HG02884 (cell line): ENCODE results near the gene ARL2BP.

ENCODE experiments used
- ATAC-seq: cut with Tn5 transposase; IDR thresholded peaks from one replicate; pipeline ENCODE4 v1.9.1; 2021; ENCODE audit warnings: mild to moderate bottlenecking, moderate library complexity; ENCODE audit not compliant: unreplicated experiment

Gene ARL2BP

DNA sequence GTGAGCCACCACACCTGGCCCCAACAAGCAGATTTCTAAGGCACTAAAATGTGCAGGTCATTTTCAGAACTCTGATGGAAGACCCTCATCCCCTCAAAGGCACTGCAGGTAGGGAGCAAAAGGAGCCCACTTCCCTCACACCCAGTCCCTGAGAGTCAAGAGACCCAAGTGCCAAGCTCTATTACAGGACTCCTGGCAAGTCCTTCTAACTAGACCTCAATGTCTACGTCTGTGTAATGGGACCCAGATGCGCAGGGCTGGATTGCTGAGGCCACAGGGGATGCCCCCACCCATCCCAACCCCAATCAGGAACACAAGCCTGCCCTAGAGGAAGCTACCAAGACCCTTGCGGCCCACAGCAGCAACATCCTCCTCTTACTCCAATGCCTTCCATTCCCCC is 36.7 kb downstream of the ARL2BP start:
- no peak for ATAC-seq

DNA sequence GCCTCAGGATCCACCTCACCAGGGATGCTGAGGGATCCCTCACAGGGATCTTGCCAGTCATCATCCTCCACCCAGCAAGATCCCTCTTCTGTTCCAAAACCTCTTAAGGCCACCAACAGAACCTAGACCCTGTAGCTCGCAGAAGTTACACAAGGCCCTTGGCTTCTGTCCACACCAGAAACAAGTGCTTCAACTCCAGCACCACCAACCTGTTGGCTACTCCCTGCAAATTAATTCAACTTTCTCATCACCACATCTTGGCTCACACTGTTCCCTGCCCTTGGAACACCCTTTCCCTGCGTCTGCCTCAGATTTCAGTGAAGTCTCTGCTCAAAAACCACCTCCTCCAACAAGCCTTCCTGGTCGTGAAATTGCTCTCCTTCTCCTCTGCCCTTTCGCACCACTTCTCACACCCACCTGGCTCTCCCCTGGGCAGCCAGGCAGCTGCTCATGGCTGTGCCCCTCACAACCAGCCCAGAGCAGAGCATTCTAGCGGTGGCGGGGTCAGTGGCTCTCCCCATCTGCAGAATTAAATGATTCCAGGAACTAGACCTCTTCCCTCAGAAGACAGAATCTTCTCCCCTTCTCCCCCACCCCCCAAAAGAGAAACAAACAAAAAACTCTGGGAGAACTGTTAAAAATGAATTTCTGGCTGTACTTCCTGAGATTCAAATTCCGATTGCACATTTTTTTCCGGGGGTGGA is 37.6 kb downstream of the ARL2BP start:
- ATAC-seq: no peak

DNA sequence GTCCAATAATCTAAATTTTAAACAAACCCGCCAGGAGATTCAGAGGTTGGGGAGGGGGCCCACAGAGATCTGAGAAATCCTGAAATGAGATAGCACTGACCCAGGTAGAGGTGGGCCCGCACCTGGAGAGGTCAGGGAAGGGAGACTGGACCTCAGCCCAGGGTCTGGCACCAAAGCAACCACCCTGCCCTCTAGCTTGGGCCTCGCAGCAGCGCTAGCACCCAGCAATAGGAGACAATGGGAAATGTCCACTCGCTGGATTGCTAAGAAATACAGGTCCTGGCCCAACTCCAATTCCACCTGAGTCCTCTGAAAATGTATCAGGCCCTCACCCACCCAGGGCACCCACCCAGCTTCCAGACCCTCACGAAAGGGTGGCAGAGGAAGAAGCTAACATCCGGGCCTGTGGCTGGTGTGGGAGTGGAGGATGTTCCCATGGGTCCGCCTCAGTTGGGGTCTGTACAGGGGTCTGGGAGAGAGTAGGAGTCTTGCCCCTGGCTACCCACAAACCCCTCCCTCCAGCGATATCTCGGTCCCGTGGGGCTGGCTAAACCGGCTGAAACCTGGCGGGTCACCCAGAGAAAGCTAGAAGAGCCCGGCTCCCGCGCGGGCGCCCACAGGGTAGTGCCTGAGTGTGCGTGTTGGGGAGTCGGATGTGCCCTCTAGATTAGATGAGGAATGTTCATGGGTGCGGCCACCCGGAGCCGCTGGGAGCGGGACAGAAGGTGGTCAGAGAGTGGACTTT is 38.3 kb downstream of the ARL2BP start:
- no peak for ATAC-seq

DNA sequence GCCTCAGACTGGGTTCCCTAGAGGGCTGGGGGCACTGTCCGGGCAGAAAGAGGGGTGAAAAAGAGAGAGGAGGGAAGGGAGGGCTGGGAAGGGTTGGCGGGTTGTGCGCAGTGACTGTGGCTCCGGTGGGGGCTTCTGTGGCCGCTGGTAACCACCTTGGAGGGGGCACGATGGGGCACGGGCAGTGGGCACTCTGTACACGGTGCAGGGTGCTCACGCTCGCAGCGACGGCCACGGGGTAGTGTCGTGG is 38.8 kb downstream of the ARL2BP start:
- no peak for ATAC-seq

DNA sequence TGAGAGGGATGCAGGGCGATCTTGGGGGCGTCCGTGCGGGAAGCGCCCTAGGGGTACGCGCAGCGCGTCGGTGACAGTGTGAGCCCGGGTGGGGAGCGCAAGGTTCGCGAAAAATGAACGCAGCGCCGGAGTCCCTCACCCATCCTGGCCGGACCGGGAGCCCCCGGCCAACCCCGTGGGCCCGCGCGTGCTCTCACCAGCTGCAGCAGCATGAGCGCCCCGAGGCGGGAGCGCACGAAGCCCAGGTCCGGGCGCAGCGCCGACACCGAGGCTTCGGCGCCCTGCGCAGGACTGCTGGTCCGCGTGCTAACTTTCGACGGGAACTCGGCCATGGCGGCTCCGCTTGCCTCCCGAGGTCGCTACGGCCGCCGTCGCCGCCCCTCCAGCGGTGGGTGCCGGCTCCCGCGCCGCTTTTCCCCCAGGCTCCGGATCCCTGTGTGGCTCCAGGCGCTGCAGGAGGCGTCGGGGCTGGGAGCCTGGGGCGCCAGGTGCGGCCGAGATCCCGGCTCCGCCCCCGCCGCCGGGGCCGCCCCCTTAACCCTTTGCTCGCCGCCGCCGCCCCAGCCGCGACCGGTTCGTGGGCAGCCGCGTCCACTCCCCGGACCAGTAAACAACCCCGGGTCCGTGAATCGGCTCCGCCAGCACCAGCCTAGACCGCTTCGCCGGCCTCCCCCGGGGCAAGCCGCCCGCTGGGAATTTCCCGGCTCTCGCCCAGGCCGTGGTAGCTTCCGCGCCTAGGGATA is 39.3 kb downstream of the ARL2BP start, which contains the start of gene PLLP:
TSS of gene PLLP (minus strand) at position 464 of the 743 bp plus-strand sequence. CDS start at position 332, 132 bp downstream.
- no peak for ATAC-seq

DNA sequence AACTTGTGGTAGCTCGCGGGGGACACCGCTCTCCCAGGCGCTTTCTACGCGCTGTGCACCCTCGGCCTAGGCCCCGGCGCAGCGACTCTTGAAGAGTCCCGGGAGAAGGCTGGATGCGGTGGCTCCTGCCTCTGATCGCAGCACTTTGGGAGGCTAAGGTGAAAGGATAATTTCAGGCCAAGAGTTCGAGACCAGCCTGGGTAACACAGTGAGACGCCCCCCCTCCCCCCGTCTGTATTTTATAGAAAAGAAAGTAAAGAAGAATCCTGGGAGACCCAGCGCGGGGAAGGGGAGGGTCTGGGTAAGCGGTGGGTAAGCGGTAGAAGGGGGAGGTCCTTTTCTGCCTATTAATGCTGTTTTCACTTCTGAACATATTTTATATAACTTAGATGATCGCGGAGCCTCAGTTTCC is 39.9 kb downstream of the ARL2BP start:
- no peak for ATAC-seq

DNA sequence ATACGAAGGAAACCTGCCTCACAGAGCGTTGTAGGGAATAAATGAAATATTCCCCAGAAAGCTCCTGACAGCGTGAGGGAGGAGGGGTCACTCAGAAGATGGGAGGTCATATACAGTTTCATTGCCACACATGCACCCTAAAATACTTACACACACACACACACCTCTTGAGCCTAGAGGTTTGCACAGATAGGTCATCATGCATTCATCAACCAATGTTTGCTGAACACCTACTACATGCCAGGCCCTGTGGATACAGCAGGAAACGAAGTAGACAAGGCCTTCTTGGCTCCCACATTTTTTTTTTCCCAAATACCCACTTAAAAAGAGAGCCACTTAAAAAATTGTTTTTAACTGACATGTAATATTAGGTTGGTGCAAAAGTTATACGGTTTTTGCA is 40.3 kb downstream of the ARL2BP start:
- ATAC-seq: no peak

DNA sequence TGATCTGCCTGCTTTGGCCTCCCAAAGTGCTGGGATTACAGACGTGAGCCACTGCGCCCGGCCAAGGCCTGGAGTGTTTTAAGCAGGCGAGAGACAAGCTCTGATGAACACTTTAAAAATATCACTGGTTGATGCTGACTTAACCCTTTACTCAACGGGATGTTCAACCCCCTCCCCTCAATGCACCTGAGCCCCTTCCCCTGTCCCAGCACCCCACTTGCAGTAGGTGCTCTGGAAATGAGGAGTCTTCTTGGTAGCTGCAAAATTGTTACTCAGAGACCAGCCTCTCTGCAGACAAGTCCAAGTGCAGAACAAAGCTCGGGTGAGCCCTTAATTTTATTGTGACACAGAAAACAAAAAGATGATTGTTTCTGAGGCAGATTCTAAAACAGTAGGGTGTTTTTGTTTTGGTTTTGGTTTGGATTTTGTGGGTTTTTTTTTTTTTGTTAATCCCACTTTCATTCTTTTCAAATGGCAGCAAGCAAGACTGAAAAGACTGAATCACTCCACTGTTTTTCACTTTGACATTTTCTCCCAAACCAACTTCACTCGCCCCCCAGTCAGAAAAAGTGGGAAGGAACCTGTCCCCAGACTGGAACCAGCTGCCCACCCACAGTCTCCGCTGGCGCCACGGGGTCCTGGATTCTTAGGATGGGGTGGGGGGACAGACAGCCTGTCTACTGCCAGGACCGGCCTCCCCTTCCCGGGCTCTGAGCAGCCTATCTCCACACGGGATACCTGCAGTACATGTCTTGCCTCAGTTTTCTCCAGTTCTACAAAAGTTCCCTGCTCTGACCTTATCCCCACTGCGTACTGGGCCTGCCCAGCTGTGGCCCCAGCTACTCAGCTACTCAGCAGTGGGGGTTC is 44.6 kb downstream of the ARL2BP start:
- no peak for ATAC-seq

DNA sequence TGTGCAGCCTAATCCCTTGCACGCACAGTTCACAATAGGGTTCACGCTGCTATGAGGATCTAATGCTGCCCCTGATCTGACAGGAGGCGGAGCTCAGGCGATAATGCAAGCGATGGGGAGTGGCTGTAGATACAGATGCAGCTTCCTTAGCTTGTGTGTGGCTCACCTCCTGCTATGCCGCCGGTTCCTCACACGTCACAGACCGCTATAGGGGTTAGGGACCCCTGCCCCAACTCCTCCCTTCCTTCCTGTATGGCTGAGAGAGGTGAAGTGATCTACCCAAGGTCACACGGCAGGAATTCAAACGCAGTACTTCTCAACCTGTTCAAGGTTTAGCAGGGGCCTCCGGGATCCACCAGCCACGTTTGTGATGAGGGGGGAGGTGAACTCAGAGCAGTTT is 52.8 kb downstream of the ARL2BP start:
- ATAC-seq: no peak

DNA sequence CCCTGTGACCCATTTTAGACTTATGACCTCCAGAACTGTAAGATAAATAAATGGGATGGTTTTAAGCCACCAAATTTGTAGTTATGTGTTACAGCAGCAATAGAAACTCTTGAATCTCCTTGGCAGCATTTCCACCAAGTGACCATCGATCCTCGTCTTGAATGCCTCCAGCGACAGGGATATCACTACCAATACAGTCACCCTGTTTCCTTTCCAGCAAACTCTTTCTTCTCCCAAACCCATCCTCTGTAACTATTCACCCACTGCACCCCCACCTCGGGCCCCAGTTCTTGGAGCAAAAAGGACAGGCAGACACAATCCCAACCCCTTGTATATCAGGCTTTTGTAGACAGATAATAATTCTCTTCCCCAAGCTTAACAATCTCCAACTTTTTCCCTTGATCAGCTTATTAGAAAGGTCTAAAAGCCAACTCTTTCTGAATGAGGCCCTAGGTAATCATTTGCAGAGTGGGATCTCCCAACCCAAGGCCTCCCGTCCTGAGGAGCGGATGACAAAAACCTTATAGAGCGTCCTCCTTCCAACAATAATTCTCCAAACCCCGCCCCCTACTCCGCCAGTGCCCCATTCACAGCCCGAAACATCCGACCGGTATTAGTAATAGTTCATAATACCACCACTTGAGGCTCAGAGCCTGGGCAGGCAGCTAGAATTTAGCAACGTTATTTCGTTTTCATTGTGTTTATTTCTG is 54.1 kb downstream of the ARL2BP start:
- ATAC-seq: peak; percentile 13

DNA sequence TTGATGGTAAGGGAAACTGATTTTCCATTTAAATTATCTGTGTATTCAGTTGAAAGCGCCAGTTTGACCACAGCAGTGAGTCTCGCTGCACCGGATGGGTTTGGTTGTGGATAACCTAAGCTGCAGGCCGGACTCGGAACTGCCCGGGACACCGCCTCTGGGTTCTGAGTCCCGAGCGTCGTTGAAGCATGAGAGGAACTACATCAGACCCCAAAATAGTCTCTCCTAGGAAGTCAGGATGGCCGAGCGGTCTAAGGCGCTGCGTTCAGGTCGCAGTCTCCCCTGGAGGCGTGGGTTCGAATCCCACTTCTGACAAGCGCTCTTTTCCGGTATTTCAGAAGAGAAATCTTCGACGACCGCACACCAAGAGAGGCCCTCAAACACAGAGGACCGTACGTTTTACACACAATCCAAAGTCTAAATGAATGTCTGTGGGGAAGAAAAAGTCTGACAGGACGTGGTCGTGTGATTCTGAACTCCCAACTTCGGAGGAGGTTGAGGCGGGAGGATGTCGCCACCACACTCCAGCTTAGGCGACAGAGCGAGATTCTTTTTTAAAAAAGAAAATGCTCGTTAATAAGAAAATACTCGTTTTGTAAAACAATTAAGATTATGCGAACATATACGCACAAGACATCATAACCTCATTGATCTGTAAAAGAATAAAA is 54.8 kb downstream of the ARL2BP start:
- ATAC-seq: peak; percentile 41

DNA sequence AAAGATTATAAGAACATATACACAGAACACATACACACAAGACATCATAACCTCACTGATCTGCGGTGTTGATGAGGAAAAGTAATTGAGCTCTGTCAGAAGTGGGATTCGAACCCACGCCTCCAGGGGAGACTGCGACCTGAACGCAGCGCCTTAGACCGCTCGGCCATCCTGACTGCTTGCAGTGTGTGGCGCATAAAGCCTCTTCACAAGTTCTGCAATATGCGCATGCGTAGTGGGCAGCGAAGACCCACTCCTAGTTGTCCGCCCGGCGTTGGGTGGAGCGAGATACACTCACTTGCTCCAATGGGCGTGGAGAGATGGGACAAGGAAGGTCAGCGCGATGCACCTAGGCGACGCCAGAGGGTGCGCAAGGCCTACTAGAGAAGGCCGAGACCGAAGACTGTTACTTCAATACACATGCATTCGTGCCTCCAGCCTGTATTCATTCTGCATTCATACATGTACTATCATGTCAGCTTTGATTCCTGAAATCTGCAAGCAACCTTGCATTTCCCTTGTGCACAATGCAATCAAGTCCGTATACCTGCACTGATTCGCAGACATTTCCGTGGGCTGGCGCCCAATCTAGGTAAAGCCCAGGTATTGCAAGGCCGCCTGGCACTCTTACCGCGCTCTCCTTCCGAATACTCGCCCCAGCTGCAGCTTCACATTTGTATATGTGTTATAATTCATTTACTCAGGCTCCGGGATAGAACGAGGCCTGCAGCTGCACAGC is 55.5 kb downstream of the ARL2BP start:
- peak; percentile 82 for ATAC-seq

DNA sequence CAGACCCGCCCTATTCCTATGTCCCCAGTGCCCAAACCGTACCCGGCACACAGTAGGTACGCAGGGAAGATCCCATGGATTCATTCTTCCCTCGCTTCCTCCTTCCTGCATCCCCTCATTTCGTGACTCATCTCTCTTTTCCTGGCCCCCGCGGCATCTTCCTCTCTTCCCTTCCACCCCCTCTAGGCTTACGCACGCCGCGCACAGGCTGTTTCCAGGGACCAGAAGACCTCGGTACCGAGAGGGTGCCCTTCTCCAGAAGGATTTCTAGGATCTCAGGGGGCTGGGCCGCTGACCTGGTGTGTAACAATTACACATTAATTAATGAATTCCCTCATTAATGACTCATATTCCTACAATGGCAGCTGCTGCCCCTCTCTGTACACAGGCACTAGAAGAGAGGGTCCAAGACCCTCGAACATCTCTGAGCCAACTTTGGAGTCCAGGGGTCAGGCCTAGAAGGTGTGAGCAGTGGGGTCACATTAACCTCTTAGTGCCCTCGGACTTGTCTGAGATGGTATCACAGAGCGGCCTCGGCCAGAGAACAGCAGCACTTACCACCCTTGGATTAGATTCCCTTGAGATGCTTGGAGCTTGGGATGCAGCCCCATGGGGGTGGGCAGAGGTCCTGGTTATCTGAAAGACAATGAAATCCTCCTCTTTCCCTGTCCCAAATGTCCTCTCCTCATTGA is 56.2 kb downstream of the ARL2BP start:
- ATAC-seq: no peak
